ENCODE measurements around the gene SLC38A10.
A peak's percentile ranks its signal among the peaks of the same experiment; 100 is the strongest.

SLC38A10 gene

GRCh38 chr17:81330884-81331245 is 35.8 kb upstream of the SLC38A10 start:
- no peak for DNase-seq

GRCh38 chr17:81329927-81330883 is 35.1 kb upstream of the SLC38A10 start:
- DNase-seq, result no peak

GRCh38 chr17:81328978-81329926 is 34.1 kb upstream of the SLC38A10 start:
- peak; percentile 58 for DNase-seq

- no peak for DNase-seq
These were observed 33.4 kb upstream of the SLC38A10 start for GRCh38 chr17:81328489-81328888.

- no peak for DNase-seq
These were observed 30.7 kb upstream of the SLC38A10 start for GRCh38 chr17:81325714-81326358.

GRCh38 chr17:81324851-81325713 is 30.0 kb upstream of the SLC38A10 start:
- DNase-seq, result no peak

GRCh38 chr17:81324177-81324850 is 29.2 kb upstream of the SLC38A10 start:
- DNase-seq, result no peak

GRCh38 chr17:81323411-81323868 is 28.3 kb upstream of the SLC38A10 start:
- DNase-seq, result no peak

GRCh38 chr17:81323083-81323369 is 27.9 kb upstream of the SLC38A10 start:
- DNase-seq, result no peak

- DNase-seq, result no peak
These were observed 27.4 kb upstream of the SLC38A10 start for GRCh38 chr17:81322271-81323082.

GRCh38 chr17:81317961-81318605 is 23.0 kb upstream of the SLC38A10 start:
- DNase-seq, result no peak

- DNase-seq, result no peak
These were observed 22.4 kb upstream of the SLC38A10 start for GRCh38 chr17:81317530-81317821.

- no peak for DNase-seq
These were observed 20.8 kb upstream of the SLC38A10 start for GRCh38 chr17:81315885-81316391.

- no peak for DNase-seq
These were observed 20.2 kb upstream of the SLC38A10 start for GRCh38 chr17:81315129-81315884.

- no peak for DNase-seq
These were observed 19.4 kb upstream of the SLC38A10 start for GRCh38 chr17:81314398-81315081.

- DNase-seq, result no peak
These were observed 18.8 kb upstream of the SLC38A10 start for GRCh38 chr17:81313776-81314397.

GRCh38 chr17:81312624-81313325 is 17.7 kb upstream of the SLC38A10 start:
- DNase-seq, result no peak

- DNase-seq, result no peak
These were observed 16.8 kb upstream of the SLC38A10 start for GRCh38 chr17:81311946-81312345.

Measured in NCI-H1694 (cell line).